Stimulated activated CD4-positive, alpha-beta T cell treated with anti-CD3 and anti-CD28 coated beads, Interleukin-4, amount 100 ng/mL, for 4 hours (primary cell): ENCODE data around the gene FSIP1.

Experiments used
- DNase-seq, 2 experiments: peaks; one replicate each; pipeline ENCODE4 v3.0.0-alpha.2; 2020

The FSIP1 gene

GRCh38 chr15:39580117-39580484, 202.5 kb downstream of the FSIP1 start:
- DNase-seq: peak; percentile 72 to 85

GRCh38 chr15:39579487-39580116, 203.0 kb downstream of the FSIP1 start:
- DNase-seq: no peak

- no peak for DNase-seq
Observed at GRCh38 chr15:39578851-39579486, 203.7 kb downstream of the FSIP1 start.

GRCh38 chr15:39575180-39575579, 207.5 kb downstream of the FSIP1 start:
- no peak for DNase-seq

- DNase-seq: no peak
Observed at GRCh38 chr15:39574427-39574826, 208.2 kb downstream of the FSIP1 start.

- DNase-seq: no peak
Observed at GRCh38 chr15:39573844-39574243, 208.8 kb downstream of the FSIP1 start.

GRCh38 chr15:39573287-39573686, 209.4 kb downstream of the FSIP1 start:
- no peak for DNase-seq

- no peak for DNase-seq
Observed at GRCh38 chr15:39565851-39566250, 216.8 kb downstream of the FSIP1 start.

GRCh38 chr15:39564972-39565665, 217.5 kb downstream of the FSIP1 start:
- DNase-seq: no peak

GRCh38 chr15:39558421-39558820, 224.2 kb downstream of the FSIP1 start:
- DNase-seq: no peak

- DNase-seq: no peak
Observed at GRCh38 chr15:39556461-39556860, 226.2 kb downstream of the FSIP1 start.

- DNase-seq: no peak
Observed at GRCh38 chr15:39555885-39556284, 226.8 kb downstream of the FSIP1 start.

GRCh38 chr15:39554746-39555387, 227.8 kb downstream of the FSIP1 start:
- DNase-seq: no peak

GRCh38 chr15:39553947-39554693, 228.5 kb downstream of the FSIP1 start:
- no peak for DNase-seq

- no peak for DNase-seq
Observed at GRCh38 chr15:39552556-39552955, 230.1 kb downstream of the FSIP1 start.

GRCh38 chr15:39551476-39551875, 231.2 kb downstream of the FSIP1 start:
- DNase-seq: no peak
